GM18517 (cell line): ENCODE results near the gene CACNA1S.

Source experiments
- ATAC-seq: cut with Tn5 transposase; IDR thresholded peaks from one replicate; pipeline ENCODE4 v1.9.1; 2021; ENCODE audit warnings: mild to moderate bottlenecking, moderate library complexity; ENCODE audit not compliant: unreplicated experiment

CACNA1S gene

DNA sequence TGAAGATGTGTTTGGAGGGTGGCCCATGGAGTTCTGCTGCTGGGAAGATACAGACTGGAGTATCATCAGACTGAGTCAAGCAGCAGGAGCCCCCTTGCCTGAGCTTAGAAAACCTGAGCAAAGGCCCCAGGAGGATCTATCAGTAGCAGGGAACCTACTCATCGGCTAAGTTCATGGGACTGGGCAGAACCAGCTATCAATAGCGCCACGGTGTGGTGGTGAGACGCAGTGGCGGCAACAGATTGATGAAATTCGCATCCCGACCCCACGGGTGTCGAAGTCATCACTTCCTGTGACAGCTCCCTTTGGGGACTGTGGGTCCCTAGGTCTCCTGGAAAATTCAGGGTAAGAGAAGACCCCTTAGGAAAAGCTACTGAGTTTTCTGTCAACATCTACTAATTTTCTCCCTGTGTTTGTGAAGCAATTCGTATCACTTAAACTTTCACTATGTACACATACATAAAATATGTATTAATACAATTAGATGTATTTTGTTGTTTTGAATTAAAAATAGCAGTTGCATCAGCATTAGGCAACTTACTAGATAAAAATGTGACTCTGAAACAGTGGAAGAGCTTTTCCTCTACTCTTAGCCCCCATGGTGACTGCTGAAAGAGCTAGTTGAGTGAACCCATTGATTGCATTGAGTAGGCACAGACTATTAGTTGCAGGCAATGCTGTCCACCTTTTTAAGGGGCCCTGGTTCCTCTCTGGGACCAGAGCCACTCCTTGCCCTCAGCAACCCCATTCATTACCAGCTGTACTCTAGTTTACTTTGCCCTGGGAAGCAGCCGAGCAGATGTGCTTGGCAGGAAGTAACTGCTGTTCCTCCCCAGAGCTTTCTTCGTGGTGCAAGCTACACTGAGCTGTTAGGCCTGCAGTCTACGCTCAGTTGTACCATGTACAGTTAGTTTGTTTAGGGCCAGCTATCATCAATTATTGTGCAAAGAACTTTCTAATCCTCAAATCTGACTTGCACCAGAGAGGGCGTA, 7.3 kb upstream of the CACNA1S start:
- no peak for ATAC-seq

DNA sequence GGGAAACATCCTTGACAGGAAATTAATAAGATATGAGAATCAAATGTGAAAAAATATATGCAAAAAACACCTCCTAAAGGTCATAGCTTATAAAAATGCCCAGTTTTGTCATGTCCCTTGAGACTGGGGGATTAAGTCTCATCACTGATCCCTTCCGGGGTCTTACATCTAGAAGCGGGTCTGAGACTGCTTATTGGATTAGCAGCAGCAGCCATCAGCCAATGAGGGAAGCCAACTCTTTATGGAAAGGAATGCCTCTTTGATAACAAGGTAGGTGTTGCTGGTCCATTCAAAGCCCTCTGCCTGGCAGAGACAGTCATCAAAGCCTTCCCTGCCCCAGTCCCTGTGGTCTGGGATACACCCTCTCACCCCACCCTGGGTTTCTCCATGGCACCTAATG, 3.9 kb upstream of the CACNA1S start:
- ATAC-seq = no peak

DNA sequence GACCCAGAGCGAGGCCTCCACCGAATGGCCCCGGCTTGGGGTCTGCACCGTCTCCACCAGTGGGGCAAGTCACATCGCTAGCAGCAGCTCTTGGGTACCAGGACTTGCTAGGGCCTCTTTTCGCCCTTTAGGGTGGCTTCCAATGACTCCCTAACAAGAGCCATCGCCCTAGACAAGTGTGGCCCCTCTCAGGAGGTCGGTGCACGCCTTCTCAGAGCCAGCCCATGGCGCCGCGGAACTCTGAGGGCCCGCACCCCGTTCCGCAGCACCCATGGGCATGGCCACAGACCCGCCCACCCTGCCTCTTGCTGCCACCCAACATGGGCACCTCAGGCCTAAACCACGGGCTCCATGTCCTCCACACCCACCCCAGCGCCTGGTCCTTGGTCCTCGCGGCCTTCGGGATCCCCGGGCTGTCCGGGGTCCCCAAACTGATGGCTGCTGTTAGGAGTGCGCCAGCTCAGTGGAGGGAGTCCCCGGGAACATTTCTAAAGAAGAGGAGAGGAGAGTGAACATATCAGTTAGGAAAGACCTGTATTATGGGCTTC, 3.2 kb upstream of the CACNA1S start:
- no peak for ATAC-seq

DNA sequence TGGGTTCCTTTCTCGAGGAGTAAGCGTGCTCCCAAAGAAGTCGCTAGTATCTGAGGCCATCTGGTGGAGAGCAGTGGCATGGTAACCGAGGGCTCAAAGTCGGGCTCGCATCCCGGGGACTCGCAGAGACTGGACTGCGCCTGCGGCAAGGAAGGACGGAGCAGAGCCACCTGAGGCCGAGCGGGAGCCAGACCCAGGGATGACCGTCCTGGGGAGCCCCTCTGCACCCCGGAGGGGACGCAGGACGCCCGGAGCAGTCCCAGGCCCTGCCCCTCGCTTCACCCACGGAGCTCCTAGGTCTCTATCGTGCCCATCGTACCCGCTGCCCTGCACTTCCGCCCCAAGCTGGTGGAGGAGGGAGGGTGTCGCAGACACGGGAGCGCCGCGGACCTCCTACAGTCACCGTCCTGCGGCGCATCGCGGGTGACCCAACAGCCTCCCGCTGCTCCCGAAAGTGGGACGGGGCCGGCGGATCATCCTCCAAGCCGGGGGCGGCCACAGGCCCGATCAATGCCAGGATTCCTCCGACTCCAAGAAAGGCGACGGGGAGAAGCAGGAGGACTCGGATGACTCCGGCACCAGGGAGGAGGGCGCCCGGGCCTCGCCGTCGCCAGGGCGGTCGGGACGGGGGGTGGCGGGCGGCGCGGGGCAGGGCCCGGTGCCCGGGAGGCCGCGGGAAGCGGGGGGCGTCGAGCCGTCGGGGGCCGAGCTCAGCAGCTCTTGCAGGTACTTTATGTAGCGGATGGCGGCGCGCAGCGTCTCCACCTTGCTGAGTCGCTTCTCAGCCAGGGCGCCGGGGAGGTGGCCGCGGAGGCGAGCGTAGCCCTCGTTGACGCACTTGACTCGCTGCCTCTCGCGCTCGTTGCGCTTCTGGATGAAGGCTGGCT, 2.3 kb upstream of the CACNA1S start:
- peak; percentile 94 for ATAC-seq

GRCh38 chr1:201113451-201114244, 1.4 kb upstream of the CACNA1S start:
- ATAC-seq = no peak

- ATAC-seq = no peak
These were observed 700 bp upstream of the CACNA1S start for GRCh38 chr1:201112926-201113325.

DNA sequence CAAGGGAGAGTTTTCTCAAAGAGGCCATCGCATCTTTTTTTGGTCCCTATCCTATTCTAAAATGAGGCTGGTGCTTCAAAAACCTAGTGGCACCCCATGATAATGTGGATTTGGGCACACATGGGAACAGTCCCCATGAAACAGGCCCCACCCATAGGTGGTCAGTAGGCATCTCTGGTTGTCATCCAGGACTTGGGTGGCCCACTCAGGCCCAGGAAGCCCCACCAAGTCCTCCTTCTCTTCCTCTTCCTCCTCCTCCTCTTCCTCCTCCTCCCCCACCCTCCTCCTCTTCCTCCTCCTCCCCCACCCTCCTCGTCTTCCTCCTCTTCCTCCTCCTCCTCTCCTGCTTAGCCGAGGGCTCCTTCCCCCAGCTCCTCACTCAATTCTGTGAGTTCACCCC, 554 bp downstream of the CACNA1S start:
- no peak for ATAC-seq

DNA sequence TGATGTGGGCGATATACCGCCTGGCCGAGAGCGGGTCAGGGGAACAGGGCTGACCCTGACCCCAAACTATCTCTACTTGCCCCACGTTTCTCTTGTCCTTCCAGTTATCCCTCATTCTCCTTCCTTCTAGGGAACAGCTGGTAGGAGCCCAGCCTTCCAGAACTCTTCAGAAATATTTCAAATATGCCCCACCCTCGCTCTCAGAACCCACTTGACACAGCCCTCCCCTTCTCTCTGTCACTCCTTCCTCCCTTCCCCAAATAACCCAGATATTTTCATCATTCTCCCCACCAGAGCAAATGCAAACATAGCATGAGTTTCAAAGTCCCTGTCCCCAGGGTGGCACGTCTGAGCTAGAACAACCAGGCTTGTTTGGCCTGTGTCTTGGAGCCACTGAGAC, 1.1 kb downstream of the CACNA1S start:
- ATAC-seq = no peak

DNA sequence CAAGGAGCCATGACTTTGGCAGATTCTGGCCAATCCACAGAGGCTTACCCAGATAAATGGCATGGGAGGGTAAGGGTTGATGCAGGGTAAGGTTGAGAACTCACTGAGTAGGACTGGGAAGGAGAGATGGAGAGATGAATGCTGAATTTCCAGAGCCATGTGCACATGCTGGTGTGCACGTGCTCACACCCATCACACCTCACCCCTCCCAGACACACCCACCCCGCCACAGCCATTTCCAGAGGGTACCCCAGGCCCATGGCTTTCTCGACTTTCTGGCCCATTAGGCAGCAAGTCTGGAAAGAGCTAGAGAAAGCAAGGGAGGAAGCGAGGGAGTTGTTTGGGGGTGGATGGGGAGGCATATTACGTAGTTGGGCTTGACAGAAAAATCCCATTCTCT, 1.6 kb downstream of the CACNA1S start:
- ATAC-seq = no peak

GRCh38 chr1:201110138-201110537, 2.1 kb downstream of the CACNA1S start:
- ATAC-seq = no peak

- ATAC-seq = no peak
These were observed 2.6 kb downstream of the CACNA1S start for GRCh38 chr1:201109651-201110050.

GRCh38 chr1:201108614-201109013, 3.6 kb downstream of the CACNA1S start:
- no peak for ATAC-seq

DNA sequence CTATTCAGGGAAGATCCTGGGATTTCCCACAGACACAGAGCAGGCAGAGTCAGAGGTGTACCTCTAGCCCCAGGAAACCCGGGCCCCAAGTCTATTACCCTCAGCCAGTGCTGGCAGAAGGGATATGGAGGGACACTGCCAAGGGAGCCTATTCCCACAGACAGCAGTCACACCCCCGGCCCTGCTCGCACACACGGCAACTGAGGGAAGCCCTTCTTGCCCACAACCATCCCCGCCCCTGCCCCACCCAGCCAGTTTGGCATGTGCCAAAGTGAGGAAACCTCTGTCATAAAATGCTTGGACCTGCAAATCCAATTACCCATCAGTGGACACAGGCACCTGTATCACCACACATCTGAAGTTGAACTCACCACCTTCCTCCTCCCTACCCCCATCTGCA, 6.5 kb downstream of the CACNA1S start:
- ATAC-seq = no peak

DNA sequence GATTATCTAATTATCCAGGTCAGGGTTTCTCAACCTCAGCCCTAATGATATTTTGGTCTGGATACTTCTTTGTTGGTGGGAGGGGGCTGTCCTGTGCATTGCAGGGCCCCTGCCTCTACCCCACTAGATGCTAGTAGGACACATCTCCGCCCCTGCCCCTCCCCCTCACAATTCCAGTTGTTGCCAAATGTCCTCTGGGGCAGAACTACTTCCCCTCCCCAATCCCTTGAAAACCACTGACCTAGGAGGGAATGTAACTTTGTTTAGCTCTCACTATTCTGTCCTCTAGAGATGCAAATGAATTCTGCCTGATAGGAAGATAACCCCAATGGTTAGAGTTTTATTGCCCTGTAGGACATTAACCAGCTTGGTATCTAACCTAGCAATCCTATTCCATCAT, 8.1 kb downstream of the CACNA1S start:
- no peak for ATAC-seq

DNA sequence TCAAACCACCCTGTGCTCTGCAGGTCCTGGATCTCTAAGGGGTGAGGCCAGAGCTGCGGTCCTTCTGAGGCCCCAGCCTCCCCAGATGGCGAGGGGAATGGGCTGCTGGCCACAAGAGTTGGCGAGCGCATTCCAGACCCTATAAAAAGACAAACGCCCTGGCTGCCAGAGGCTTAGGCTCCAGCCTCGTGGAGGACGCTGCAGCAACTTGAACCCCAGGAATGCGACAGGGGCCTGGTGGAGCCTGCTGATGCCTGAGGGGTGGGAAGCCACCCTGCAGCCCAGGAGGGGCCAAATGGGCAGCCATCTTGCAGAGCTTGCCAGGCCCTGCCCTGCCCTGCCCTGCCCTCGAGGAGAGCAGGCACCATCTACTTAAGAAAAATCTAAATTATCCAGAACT, 8.6 kb downstream of the CACNA1S start:
- no peak for ATAC-seq

- no peak for ATAC-seq
These were observed 11.9 kb downstream of the CACNA1S start for GRCh38 chr1:201100169-201100930.

GRCh38 chr1:201098992-201099677, 13.1 kb downstream of the CACNA1S start:
- ATAC-seq = no peak

DNA sequence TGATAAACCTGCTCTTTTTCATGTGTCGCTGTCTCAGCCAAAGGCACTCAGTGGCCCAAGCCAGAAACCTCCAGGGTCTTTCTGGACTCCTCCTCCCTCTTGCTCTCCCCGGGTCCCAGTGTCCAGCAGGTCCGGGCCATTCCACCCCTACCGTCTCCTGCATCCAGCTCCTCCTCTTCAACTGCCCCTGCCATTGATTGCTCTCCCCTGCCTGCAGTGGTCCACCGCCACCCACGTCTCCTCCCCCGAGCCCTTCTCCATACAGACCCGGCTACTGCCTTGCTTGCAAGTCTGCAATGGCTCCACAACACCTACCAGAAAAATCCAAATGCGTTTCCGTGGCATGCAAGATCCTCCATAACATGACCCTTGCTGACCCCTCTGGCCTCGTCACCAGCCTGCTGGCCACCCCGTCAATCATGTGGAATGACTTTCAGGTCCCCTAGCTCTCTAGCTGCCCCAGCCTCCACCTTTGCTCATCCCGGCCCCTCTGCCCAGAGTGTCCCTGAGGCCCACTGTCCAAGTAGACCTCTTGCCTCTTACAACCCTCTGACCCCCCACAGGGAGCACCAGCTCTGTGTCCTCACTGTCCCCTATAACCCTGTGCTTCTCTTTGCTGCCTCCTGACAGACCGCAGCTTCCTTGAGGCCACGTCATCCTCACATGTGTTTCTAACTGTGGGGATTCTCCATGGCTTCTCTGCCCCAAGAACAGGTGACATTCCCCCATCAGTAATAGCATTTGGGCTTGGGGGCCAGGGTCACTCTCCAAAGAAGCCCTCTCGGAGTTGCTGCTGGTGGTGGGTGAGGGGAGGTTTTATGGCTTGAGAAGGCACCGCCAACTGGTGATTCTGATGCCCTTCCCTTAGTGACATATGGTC, 15.0 kb downstream of the CACNA1S start:
- ATAC-seq = no peak
